Measurements from ENCODE around the gene CHST2.
A peak's percentile ranks its signal among the peaks of the same experiment; 100 is the strongest.

Gene CHST2

GRCh38 chr3:143166376-143166775 lies 46.8 kb downstream of the CHST2 start:
- ATAC-seq (no peak), DNase-seq (no peak)
- Mint-ChIP-seq H3K4me1 (peaks cover 81% of the 10 kb centered on the region), H3K27ac (no peak overlapping the region), H3K4me3 (no peak overlapping the region), H3K27me3 (no peaks in the 10 kb centered on the region), H3K9me3 (peaks cover 6 to 7% of the 10 kb centered on the region in 2 donors)

DNA sequence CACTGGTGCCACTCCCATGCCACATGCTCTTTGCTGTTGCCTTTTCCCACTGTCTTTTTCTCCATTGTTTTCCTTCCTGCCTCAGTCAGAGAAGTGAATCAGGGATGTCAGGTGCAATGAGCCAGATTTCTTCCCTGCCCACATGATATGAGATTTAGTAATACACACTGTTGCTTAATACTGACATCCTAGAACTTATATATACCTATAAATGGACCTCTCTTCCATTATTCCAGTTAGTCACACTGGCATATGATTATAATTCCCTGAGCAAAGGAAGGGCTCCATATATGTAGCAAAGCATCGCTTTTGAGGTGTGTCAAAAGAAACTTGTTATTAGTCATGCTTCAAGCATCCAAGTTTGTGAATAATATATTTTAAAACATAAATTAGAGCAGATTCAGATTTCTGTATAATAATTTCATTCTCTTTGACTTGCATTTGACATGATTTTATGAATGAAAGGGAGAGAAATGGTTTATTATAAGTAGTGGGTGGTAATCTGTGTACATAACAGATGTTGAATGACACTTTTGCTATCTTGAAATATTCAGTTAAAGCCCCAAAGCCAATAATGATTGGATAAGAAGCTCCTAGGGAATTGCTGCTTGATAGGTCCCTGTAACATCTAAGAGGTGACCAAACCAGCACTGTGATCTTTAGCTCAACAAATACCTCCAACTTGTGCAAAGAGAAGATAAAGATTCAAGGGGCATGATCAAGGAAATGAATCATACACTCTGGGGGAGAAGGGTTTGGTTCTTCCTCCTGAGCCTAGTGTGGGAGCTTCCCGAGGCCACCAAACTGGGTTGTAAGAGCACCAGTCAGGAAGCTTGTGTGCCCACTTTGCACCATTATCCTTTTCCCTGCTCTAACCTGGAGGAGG lies 48.6 kb downstream of the CHST2 start:
- Mint-ChIP-seq H3K4me1 (peaks cover 89% of the 10 kb centered on the region), H3K27ac (peak overlapping the region; percentile 45 to 77), H3K4me3 (peak overlapping the region in 1 of 2 donors; percentile 49), H3K9me3 (peaks cover 3 to 19% of the 10 kb centered on the region in 2 donors), H3K27me3 (no peaks in the 10 kb centered on the region)
- ATAC-seq: no peak
- DNase-seq: no peak

- ATAC-seq: no peak
- Mint-ChIP-seq H3K9me3 (peaks cover 6 to 25% of the 10 kb centered on the region in 2 donors), H3K27me3 (no peaks in the 10 kb centered on the region), H3K4me1 (peaks cover 86% of the 10 kb centered on the region), H3K27ac (peak overlapping the region; percentile 45 to 95), H3K4me3 (peak overlapping the region in 1 of 2 donors; percentile 49)
- no peak for DNase-seq
These were observed 49.3 kb downstream of the CHST2 start for GRCh38 chr3:143168855-143169192.

DNA sequence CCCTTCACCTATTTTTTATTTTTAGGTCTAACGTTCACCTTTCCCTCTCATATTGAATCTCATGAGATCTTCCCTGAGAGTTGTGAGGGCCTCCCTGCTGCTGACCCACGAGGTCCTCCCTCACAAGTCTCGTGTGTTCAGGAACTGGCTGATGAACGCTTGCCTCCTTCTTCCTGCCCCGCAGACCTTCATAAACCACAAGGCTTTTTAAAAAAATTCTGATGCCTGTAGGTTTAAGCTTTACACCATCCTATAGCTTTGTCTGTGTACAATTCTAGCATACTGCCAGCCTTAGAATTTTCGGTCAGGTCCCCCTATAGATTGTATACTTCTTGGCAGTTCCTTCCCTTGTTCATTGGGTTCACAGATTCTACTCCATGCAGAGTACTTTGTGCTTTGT lies 50.5 kb downstream of the CHST2 start:
- Mint-ChIP-seq H3K4me3 (peak overlapping the region; percentile 66 to 89), H3K9me3 (peaks cover 6 to 31% of the 10 kb centered on the region in 2 donors), H3K4me1 (peaks cover 86% of the 10 kb centered on the region)

GRCh38 chr3:143170676-143171075 lies 51.1 kb downstream of the CHST2 start:
- ATAC-seq (peak; percentile 26), DNase-seq (peak in 1 of 2 donors; percentile 30)
- peaks cover 6 to 31% of the 10 kb centered on the region in 2 donors for H3K9me3 Mint-ChIP-seq
- H3K27me3 Mint-ChIP-seq: no peaks in the 10 kb centered on the region
- H3K4me1 Mint-ChIP-seq: peaks cover 83% of the 10 kb centered on the region
- H3K4me3 Mint-ChIP-seq: peak overlapping the region; percentile 79 to 89
- peak overlapping the region; percentile 97 to 100 for H3K27ac Mint-ChIP-seq

More for the DNA sequence above, 50.5 kb downstream of the CHST2 start:
- peak overlapping the region; percentile 94 to 95 for H3K27ac Mint-ChIP-seq
- H3K27me3 Mint-ChIP-seq: no peaks in the 10 kb centered on the region
- DNase-seq: no peak
- ATAC-seq: no peak

DNA sequence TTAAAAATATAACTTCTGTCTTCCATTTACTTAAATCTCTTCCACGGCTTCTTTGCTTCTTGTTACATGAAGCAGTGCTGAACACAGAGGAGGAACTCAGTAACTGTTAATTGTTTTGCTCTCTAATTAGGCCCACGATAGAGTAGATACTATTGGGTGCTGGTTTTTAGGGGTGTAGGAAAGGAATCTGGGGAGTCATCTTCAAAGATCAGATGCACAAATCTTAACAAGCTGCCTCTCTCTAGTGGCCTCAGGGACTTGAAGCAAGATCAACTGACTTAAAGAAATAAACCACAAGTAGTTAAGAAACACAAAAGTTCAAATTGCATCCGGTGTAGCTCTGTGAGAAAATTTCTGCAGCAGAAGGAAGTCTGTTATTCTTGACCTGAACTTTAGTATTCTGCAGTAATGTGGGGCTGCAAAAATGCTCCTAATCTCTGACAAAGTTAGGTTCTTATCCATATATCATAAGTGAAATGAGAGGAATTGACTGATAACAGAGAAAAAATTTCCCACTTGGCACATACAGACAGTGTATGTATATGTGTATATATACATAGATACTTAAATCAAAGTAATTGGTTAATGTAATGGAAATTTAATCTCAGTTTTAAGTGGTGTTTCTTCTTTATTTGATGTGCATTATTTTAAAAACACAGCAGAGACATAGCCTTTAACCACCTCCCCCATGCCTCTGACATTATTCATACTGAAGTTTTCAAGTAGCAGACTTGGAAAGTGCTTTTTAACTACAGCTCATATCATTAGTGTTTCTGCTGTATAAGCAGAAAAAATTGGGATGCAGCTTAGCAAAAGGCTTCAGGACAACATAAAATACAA lies 51.8 kb downstream of the CHST2 start:
- Mint-ChIP-seq H3K4me1 (peaks cover 76% of the 10 kb centered on the region), H3K4me3 (peak overlapping the region; percentile 79 to 89), H3K27ac (peak overlapping the region; percentile 97 to 100), H3K27me3 (no peaks in the 10 kb centered on the region), H3K9me3 (peaks cover 6 to 31% of the 10 kb centered on the region in 2 donors)
- DNase-seq (peak in 1 of 2 donors; percentile 29), ATAC-seq (peak; percentile 82)

DNA sequence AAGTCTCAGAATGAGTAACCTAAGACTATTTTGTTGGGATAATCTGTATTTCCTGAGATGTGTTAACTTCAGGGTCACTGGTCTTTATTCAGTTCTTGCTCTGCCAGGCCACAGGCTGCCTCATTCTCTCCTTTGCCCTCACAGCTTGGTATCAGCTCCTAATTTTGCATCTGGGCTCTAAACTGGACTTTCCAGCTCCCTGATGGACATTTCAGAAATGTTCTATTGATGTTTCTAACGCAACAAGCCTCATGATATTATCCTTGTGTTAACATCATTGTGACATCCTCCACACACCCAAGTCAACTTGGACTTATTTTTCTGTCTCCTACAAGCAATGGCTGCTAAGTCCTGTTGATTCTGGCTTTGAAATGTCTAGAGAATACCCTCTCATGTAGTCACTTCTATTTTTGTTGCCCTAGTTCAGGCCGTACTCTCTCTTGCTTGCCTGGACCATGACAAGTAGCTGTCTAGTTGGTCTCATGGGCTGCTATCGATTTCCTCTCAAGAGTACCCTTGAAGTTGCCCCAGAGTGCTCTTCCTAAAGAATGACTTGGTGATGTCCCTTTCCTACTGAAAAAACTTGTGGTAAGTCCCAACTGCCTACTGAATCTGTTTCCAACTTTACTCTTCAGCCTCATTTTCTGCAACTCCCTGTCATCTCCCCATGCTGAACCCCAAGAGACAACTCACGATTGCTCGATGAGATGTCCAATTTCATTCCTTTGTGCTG lies 52.7 kb downstream of the CHST2 start:
- ATAC-seq (no peak), DNase-seq (no peak)
- Mint-ChIP-seq H3K27ac (peak overlapping the region in 1 of 2 donors; percentile 9), H3K4me1 (peaks cover 76% of the 10 kb centered on the region), H3K27me3 (no peaks in the 10 kb centered on the region), H3K9me3 (peaks cover 6 to 31% of the 10 kb centered on the region in 2 donors), H3K4me3 (peak overlapping the region; percentile 16 to 38)

GRCh38 chr3:143172795-143173145 lies 53.2 kb downstream of the CHST2 start:
- ATAC-seq: no peak

DNA sequence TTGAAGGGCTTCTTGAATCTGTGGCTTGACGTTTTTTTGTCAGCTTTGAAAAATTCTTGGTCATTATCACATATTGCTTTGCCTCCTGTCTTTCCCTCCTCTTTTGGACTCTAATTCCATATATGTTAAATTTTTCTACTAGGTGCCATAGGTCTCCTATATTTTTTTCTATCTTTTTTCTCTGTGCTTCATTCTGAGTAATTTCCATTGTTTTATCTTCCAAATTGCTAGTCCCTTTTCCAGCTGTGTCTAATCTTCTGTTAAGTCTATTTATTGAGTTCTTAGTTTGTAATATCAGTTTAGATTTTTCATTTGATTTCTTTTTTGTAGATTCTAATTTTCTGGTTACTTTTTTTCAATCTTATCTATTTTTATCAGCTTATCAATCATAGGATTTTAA lies 53.7 kb downstream of the CHST2 start:
- peaks cover 6 to 31% of the 10 kb centered on the region in 2 donors for H3K9me3 Mint-ChIP-seq
- ATAC-seq (no peak), DNase-seq (no peak)
- no peak overlapping the region for H3K4me3 Mint-ChIP-seq
- H3K27ac Mint-ChIP-seq: no peak overlapping the region
- peaks cover 78% of the 10 kb centered on the region for H3K4me1 Mint-ChIP-seq
- no peaks in the 10 kb centered on the region for H3K27me3 Mint-ChIP-seq

More at GRCh38 chr3:143172795-143173145, 53.2 kb downstream of the CHST2 start:
- Mint-ChIP-seq H3K27me3 (no peaks in the 10 kb centered on the region), H3K4me3 (peak overlapping the region in 1 of 2 donors; percentile 11), H3K4me1 (peaks cover 79% of the 10 kb centered on the region), H3K9me3 (peaks cover 6 to 31% of the 10 kb centered on the region in 2 donors), H3K27ac (no peak overlapping the region)
- DNase-seq: no peak
